Right lung (tissue), 10 donors: ENCODE results near the gene CETN2. TPM values are rescaled to one million over a fixed set of nuclear protein-coding genes. Genes with fewer than 3 reads are reported as not detected.

Experiments
- DNase-seq, 2 donors: peaks; one replicate each; pipeline ENCODE4 v3.0.0-alpha.2; 2013
- long read RNA-seq, 8 donors: transcript quantifications; one replicate each; lab custom pipeline, GENCODE V29; 2026
- polyA plus RNA-seq, 5 donors: library from polyadenylated mRNA; unstranded; fragments of 120-200 nt; gene quantifications; one replicate each; pipeline versions ENCODE4 v1.2.1 to v1.2.3, GENCODE V29; 2013; ENCODE audit warnings: inconsistent platforms in 1 of 5, low replicate concordance in 1 of 5; ENCODE audit not compliant: insufficient read length in 5 of 5, insufficient read depth in 1 of 5

Gene CETN2
- polyA plus RNA-seq, result 100 to 1,000 TPM in 1 of 5 donors, 10 to 100 TPM in 4; 80.7 to 102 (median 89.7) TPM
- long read RNA-seq, donor 1, transcript CETN2-201 (5 exons, 1,454 nt), result major isoform, 39 of 103 reads
- long read RNA-seq, donor 1, partial matches to known transcripts, result 63 of 103 reads
- long read RNA-seq, donor 1, other reads (novel, unspliced or antisense), result 0 of 103 reads
- long read RNA-seq, donor 2, transcript CETN2-201 (5 exons, 1,454 nt), result major isoform, 15 of 25 reads
- long read RNA-seq, donor 2, partial matches to known transcripts, result 10 of 25 reads
- long read RNA-seq, donor 2, other reads (novel, unspliced or antisense), result 0 of 25 reads
- long read RNA-seq, donor 3, transcript CETN2-201 (5 exons, 1,454 nt), result major isoform, 29 of 104 reads
- long read RNA-seq, donor 3, partial matches to known transcripts, result 61 of 104 reads
- long read RNA-seq, donor 3, other reads (novel, unspliced or antisense), result 13 of 104 reads
- long read RNA-seq, donor 4, transcript CETN2-201 (5 exons, 1,454 nt), result major isoform, 9 of 31 reads
- long read RNA-seq, donor 4, partial matches to known transcripts, result 22 of 31 reads
- long read RNA-seq, donor 4, other reads (novel, unspliced or antisense), result 0 of 31 reads
- long read RNA-seq, donor 5, transcript CETN2-201 (5 exons, 1,454 nt), result major isoform, 47 of 67 reads
- long read RNA-seq, donor 5, partial matches to known transcripts, result 20 of 67 reads
- long read RNA-seq, donor 5, other reads (novel, unspliced or antisense), result 0 of 67 reads
- long read RNA-seq, donor 6, transcript CETN2-201 (5 exons, 1,454 nt), result major isoform, 42 of 79 reads
- long read RNA-seq, donor 6, partial matches to known transcripts, result 35 of 79 reads
- long read RNA-seq, donor 6, other reads (novel, unspliced or antisense), result 0 of 79 reads
- long read RNA-seq, donor 7, transcript CETN2-201 (5 exons, 1,454 nt), result major isoform, 36 of 36 reads
- long read RNA-seq, donor 7, partial matches to known transcripts, result 0 of 36 reads
- long read RNA-seq, donor 7, other reads (novel, unspliced or antisense), result 0 of 36 reads
- long read RNA-seq, donor 8, transcript CETN2-201 (5 exons, 1,454 nt), result major isoform, 16 of 33 reads
- long read RNA-seq, donor 8, partial matches to known transcripts, result 16 of 33 reads
- long read RNA-seq, donor 8, other reads (novel, unspliced or antisense), result 0 of 33 reads

DNA sequence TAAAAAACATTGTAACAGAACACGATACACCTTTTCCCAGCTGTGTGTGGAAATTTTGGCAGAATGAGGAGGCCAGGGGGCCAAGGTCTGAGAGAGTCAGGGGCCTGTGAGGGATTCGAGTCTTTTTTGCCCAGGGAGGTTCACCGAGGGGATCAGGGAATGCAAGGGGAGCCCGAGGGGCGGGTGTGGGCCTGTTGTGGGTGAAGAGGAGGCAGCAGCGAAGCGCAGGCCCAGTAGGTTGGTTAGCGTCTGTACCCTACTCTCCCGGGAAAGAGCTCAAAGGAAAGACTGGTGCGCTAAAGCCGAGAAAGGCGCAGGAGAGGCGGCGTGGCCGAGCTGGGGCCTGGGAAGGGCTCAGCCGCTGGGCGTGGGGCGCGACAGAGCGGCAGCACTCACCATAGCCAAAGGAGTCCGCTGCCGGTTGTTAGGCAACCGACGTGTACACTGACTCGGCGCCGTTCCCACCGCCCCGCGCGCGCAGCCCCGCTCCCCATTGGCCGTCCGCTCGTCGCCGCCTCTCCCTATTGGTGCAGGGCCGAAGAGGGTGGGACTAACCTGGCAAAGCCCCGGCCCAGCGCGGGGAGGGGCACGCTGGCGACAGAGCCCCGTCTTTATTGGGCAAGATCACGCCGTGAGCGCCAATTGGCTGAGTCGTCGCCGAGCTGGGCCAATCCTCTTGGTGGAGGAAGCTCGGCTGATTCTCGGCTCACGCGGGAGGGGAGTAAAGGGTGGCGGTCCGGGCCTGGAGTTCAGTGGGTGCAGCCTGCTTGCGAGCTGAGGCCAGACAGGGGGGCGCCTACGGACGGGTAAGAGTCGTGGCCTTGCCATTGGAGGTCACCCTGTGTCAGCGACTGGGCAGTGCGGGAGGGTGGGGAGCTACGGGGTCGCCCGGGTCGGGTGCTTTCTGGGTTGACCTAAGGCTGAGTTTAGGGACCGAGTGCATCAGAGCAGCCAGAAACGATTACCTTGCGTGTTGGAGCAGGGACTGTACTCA is at the start of gene CETN2, which contains the start of gene NSDHL:
TSS of gene CETN2 (minus strand) at position 446 of the 994 bp plus-strand sequence. CDS start at position 399, 47 bp downstream.
TSS of gene NSDHL (plus strand) at position 752 of the 994 bp plus-strand sequence. CDS start 15,262 bp downstream, outside the sequence.
- peak; percentile 95 to 96 for DNase-seq

DNA sequence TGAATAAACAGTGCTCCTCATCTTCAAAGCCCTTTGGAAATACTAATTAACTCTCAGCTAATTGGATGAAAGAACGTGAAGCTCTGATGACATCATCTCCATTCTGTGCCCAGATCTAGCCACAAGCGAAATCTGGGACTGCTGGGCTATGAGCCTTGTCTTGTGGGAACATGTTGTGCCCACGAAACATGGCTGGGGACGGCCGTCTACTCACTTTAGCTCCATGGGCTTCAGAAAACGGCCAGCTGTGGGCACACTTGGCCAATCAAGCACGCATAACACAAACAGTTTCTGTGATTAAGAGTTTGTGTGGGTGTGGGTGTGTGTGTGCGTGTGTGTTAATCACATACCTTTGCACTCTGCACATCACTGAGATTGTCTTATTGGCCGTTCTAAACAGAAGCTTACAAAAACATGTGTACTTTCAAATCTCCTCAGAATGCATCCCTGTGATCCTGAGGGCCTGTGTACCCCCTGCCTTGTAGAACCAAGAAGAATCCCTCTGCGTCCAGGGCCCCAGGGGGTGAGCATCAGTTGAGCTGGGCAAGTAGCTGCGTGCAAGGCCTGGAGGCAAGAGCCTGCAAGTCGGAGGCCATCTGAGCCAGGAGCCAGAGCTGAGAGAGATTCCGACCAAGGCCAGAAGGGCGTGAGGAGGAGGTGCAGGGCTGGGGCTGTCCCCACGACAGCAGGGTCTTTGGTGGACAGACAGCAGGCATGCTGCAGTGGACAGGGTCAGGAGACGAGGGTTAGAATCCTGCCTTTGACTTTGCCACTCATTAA is 48.6 kb upstream of the CETN2 start:
- no peak for DNase-seq

DNA sequence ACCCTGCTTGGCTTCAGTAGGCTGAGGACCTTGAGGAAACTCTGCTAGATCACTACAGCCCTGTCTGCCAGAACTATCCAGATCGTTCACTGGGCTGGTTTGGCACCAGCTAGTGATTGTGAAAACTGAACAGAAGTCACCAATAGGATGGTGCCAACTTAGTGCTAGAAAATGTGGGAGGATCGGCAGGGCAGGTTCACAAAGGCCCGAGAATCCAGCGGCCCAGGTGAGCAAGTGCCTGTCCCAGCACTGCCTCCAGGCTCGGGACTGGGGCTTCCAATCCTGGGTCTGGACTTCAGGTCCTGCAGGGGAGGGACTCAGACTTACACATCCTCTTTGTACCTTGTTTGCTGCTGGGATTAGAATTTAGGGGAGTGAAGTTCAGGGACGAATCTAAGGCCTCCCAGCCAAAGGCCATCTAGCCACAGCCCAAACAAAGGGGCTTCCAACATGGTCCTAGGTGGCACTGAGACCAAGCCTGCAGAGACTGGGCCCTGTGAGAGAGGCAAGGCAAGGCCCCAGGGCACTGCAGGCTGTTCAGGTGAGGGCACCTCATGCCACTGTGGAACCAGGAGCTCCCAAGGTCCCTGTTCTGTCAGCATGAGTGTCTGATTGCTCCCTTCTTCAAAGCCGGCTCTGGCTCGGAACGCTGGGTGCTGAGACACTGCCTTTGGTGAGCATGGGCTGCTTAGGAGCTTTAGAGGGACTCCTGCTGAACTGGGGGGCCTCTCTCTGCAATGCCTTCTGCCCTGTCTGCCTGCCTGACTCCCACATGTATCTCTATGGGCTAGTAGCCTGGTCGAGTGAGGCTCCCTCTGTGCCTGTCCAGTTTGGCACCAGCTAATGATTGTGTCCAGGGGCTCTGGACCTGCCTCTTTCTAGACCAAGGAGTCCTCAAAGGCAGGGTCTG is 46.6 kb upstream of the CETN2 start:
- DNase-seq, result no peak

GRCh38 chrX:152873361-152873760 is 42.8 kb upstream of the CETN2 start:
- no peak for DNase-seq

- DNase-seq, result no peak
These were observed 42.0 kb upstream of the CETN2 start for GRCh38 chrX:152872522-152872921.

DNA sequence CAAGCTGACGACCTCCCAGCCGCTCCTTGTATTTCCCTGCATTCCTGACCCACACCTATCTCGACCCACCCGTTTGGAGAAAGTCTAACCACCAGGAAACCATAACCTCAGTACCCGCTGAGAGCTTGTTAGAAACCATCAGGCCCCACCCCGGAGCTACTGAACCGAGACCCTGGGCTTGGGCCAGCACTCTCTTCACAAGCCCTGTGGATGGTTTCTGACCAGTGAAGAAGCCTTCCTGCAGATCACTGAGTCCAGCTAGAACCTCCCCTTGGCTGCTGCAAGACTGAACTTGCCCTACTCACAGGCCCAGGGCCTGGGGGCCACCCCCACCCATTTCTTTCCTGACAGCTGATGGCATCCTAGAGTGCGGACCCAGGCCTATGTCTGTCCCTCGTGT is 40.7 kb upstream of the CETN2 start:
- no peak for DNase-seq

DNA sequence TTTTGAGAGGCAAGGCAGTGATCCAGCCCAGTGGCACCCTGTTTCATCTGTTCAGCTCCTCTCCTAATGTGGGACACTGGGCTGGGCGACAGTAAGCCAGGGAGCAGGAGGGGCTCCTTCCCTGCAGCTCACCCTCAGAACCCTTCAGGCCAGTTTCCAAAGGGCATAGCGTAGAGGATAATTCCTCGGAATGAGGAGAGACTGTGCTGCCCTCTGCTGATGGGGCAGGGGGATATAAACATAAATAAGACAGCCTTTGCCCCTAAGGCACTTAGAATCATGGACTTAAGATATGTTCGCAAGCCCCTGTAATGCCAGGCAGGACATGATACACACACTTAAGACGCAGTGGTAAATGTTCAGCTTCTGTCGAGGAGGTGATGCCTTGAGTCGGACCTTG is 39.4 kb upstream of the CETN2 start:
- no peak for DNase-seq

DNA sequence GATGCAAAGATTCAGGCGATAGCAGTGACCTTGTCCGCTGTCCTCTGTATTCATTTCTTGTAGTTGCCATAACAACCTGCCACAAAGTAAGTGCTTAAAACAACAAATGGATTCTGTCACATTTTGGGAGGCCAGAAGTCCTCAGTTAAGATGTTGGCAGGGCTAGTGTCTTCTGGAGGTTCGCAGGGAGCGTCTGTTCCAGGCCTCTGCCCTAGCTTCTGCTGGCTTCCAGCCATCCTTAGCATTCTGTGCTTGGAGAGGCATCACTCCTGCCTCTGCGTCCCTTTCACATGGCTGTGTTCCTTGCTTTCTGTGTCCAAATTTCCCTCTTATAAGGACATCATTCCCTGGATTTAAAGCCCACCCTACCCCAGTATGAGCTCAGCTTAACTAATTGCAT is 35.8 kb upstream of the CETN2 start:
- no peak for DNase-seq

DNA sequence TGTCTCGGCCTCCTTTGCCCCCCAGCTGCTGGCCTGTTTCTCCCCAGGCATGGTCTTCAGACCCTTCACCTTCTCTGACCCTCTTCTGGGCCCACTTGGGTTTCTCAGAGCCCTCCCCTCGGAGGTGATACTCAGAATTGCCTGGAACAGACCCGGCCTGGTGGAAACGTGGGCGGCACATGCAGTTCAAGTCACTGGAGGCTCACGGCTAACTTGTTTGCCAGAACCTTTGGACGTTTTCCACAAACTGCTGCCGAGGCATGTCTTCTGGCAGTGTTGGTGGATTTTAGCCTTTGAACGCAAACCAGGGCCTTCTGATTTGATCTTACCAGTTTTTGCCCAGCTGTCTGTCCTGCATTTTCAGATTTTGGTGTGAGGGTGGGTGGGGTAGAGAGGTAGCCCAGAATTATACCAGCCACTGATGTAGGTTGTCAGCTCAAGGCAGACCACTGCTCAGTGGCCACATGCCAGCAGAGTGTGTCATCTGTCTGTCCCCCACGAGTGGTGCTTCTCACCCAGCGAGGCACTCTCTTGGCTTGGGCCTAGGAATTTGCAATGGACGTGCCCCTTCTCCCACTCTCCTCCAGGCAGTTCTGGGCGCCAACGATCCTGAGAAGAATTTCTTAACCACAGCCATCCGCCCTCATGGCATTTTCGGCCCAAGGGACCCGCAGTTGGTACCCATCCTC is 34.8 kb upstream of the CETN2 start:
- no peak for DNase-seq

- DNase-seq, result no peak
These were observed 31.3 kb upstream of the CETN2 start for GRCh38 chrX:152861826-152862225.

- DNase-seq, result no peak
These were observed 30.6 kb upstream of the CETN2 start for GRCh38 chrX:152861116-152861515.

GRCh38 chrX:152853986-152854385 is 23.4 kb upstream of the CETN2 start:
- DNase-seq, result no peak

GRCh38 chrX:152850465-152850864 is 19.9 kb upstream of the CETN2 start:
- DNase-seq, result no peak

- no peak for DNase-seq
These were observed 16.7 kb upstream of the CETN2 start for GRCh38 chrX:152847281-152847680.

- DNase-seq, result no peak
These were observed 15.2 kb upstream of the CETN2 start for GRCh38 chrX:152845618-152846240.

DNA sequence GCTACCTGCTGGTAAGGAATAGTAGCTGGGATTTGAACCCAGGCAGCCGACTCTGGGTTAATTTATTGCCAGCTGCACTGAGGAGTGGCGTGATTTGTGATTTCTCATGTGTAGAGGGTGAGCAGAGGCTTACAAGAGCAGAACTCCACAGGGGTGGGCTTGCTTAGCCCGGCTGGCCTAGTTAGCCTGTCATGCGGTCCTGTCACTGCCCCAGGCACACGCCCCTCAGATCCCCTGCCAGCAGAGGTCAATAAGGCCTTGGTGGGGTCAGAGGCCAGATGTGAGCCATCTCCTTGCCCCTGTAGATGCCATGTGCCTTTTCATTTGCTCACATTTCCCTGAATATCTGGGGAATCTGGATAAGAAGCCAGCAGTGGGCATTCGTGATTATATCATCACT is 13.7 kb upstream of the CETN2 start:
- DNase-seq, result no peak

DNA sequence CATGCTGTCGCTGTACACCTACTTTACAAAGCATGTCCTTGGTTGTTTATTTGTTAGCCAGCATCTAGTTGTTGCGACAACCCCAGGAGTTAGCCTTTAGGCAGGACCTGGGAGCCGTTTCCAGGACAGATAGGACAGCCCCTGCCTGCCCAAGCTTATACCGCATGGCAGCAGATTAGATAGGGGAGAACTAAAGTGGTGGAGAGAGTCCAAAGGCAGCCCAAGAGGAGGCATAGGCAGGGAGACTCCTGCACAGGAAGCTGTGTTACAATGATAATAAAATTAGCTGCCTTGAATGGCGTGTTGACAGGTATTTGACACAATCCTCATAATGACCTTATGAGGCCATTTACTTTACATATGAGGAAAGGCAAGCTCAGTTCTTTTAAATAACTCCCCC is 13.3 kb upstream of the CETN2 start:
- no peak for DNase-seq
